GM21390 (cell line): ENCODE measurements around the gene RPRD1B.

ENCODE experiments used
- ATAC-seq: cut with Tn5 transposase; IDR thresholded peaks from one replicate; pipeline ENCODE4 v1.9.1; 2021; ENCODE audit not compliant: unreplicated experiment

The RPRD1B gene

GRCh38 chr20:38132910-38133501 lies 99.5 kb downstream of the RPRD1B start:
- no peak for ATAC-seq

- no peak for ATAC-seq
Measured at GRCh38 chr20:38133680-38134426, 100.3 kb downstream of the RPRD1B start.

- ATAC-seq = no peak
Measured at GRCh38 chr20:38134427-38135270, 101.1 kb downstream of the RPRD1B start.

GRCh38 chr20:38135271-38135650 lies 101.7 kb downstream of the RPRD1B start:
- no peak for ATAC-seq

- ATAC-seq = no peak
Measured at GRCh38 chr20:38135651-38136420, 102.3 kb downstream of the RPRD1B start.

- no peak for ATAC-seq
Measured at GRCh38 chr20:38136421-38137245, 103.1 kb downstream of the RPRD1B start.

GRCh38 chr20:38137441-38138037 lies 104.0 kb downstream of the RPRD1B start:
- no peak for ATAC-seq

- no peak for ATAC-seq
Measured at GRCh38 chr20:38138086-38138778, 104.7 kb downstream of the RPRD1B start.

GRCh38 chr20:38139156-38139912 lies 105.8 kb downstream of the RPRD1B start:
- ATAC-seq = no peak

- no peak for ATAC-seq
Measured at GRCh38 chr20:38139977-38140753, 106.6 kb downstream of the RPRD1B start.

GRCh38 chr20:38141204-38141888 lies 107.8 kb downstream of the RPRD1B start:
- ATAC-seq = no peak
